ENCODE measurements around the gene MAD1L1.
"Not testable (repeated sequence)": the region's sequence is repeated elsewhere in the genome, so short reads cannot be mapped to it uniquely, and the experiment has no call there.

DNA sequence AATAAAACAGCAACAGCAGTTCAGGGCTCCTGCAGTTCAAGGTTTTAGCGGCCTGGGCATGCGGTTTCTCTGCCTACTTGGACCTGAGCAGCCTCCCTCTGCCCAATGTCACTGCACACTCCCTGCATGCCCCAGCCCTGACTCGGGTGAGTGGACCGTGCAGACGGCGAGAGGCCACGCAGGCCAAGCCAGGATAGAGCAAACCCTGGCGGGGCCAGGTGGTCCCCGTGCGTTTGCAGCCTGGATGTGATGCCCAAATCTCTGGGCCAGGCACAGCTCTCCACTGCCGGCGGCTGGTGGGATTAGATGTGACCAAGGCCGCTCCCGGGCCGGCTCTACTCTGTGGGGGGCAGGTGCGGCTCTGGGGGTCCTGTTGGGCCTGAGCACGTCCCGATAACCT lies 392.0 kb downstream of the MAD1L1 start:
- not testable (repeated sequence) for TF ChIP-seq CTCF (IDR thresholded peaks at IDR 0.05; ENCODE audit: insufficient read depth, low read length, poor library complexity, severe bottlenecking); EZH2phosphoT487 (conservative IDR thresholded peaks at IDR 0.05; ENCODE audit: low read length)
